Nephron progenitor cell (in vitro differentiated cells): ENCODE data around the gene FAM120B.
"Not testable (repeated sequence)": the region's sequence is repeated elsewhere in the genome, so short reads cannot be mapped to it uniquely, and the experiment has no call there.

ENCODE experiments used
- DNase-seq: peaks from one replicate; pipeline ENCODE4 v3.0.0; 2021
- H3K27ac Mint-ChIP-seq: 2 replicates; pipeline ENCODE4 v1.8.0; 2021; ENCODE audit warnings: mild to moderate bottlenecking, moderate library complexity, mixed read lengths
- H3K27me3 Mint-ChIP-seq: 2 replicates; pipeline ENCODE4 v1.8.0; 2021; ENCODE audit warnings: mild to moderate bottlenecking, low read depth, mixed read lengths; ENCODE audit not compliant: poor library complexity
- H3K36me3 Mint-ChIP-seq: 2 replicates; pipeline ENCODE4 v1.8.0; 2021; ENCODE audit warnings: low read depth, mixed read lengths
- H3K4me1 Mint-ChIP-seq: 2 replicates; pipeline ENCODE4 v1.8.0; 2021; ENCODE audit warnings: mixed read lengths
- H3K4me3 Mint-ChIP-seq: 2 replicates; pipeline ENCODE4 v1.8.0; 2021; ENCODE audit warnings: mild to moderate bottlenecking, moderate library complexity, mixed read lengths
- H3K9me3 Mint-ChIP-seq: 2 replicates; pipeline ENCODE4 v1.8.0; 2021; ENCODE audit warnings: mild to moderate bottlenecking, moderate library complexity, mixed read lengths
- CTCF ChIP-seq: fragments of 200-600 bp; sonication (generic); IDR thresholded peaks from 2 replicates; pipeline ENCODE4 v1.5.0; 2021; ENCODE audit warnings: antibody characterized with exemption

The FAM120B gene

DNA sequence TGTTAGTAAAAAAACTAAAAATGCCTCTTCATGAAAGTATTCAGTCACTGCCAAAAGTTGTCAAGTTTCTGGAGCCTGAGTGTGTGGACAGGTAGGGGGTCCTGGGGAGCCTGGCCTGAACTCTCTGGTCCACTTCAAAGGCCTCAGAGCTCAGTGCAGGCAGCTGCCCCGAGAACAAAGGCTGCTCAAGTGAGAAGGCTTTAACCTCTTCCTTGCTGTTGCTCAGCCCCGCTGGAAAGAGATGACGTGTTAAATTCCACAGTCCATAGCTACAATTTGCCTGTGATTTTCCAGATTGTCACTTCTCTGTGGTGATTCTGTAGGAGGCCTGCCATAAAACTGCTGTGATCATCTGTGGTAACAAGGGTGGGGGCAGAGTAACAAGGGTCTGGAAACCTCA is 96.9 kb downstream of the FAM120B start:
- peak; percentile 36 for DNase-seq

DNA sequence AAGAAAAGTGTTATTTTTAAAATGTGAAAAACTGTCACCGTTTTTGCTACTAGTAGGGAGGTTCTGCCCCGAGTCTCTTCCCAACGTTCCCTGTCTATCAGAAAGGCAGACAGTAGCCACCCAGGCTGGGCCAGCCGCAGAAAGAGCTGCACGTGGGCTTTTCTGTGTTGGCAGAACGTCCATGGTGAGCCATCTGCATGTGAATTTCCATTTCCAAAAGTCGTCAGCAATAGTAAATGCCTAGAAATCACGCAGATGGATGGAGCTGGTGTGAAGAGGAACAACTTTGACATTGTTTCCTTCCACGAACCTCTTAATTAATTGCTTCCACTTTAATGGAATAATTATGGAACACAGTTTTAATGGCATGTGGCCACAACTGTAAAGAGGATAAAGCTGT is 97.5 kb downstream of the FAM120B start:
- Mint-ChIP-seq H3K27ac (peak overlapping the region; percentile 97), H3K9me3 (peaks cover 16% of the 10 kb centered on the region), H3K36me3 (peaks cover 62% of the 10 kb centered on the region), H3K4me1 (peaks cover 51% of the 10 kb centered on the region), H3K4me3 (no peak overlapping the region), H3K27me3 (peaks cover 8% of the 10 kb centered on the region)
- DNase-seq: no peak
- no peak for TF ChIP-seq CTCF

More for the DNA sequence above, 96.9 kb downstream of the FAM120B start:
- TF ChIP-seq CTCF: no peak
- Mint-ChIP-seq H3K27ac (peak overlapping the region; percentile 97), H3K27me3 (peaks cover 8% of the 10 kb centered on the region), H3K4me3 (peak overlapping the region; percentile 47), H3K36me3 (peaks cover 56% of the 10 kb centered on the region), H3K9me3 (peaks cover 16% of the 10 kb centered on the region), H3K4me1 (peaks cover 51% of the 10 kb centered on the region)

- DNase-seq: no peak
- H3K27ac Mint-ChIP-seq: no peak overlapping the region
- peaks cover 63% of the 10 kb centered on the region for H3K36me3 Mint-ChIP-seq
- TF ChIP-seq CTCF: no peak
- peaks cover 51% of the 10 kb centered on the region for H3K4me1 Mint-ChIP-seq
- H3K27me3 Mint-ChIP-seq: peaks cover 8% of the 10 kb centered on the region
- no peak overlapping the region for H3K4me3 Mint-ChIP-seq
- peaks cover 16% of the 10 kb centered on the region for H3K9me3 Mint-ChIP-seq
Measured at GRCh38 chr6:170404697-170405096, 98.1 kb downstream of the FAM120B start.

DNA sequence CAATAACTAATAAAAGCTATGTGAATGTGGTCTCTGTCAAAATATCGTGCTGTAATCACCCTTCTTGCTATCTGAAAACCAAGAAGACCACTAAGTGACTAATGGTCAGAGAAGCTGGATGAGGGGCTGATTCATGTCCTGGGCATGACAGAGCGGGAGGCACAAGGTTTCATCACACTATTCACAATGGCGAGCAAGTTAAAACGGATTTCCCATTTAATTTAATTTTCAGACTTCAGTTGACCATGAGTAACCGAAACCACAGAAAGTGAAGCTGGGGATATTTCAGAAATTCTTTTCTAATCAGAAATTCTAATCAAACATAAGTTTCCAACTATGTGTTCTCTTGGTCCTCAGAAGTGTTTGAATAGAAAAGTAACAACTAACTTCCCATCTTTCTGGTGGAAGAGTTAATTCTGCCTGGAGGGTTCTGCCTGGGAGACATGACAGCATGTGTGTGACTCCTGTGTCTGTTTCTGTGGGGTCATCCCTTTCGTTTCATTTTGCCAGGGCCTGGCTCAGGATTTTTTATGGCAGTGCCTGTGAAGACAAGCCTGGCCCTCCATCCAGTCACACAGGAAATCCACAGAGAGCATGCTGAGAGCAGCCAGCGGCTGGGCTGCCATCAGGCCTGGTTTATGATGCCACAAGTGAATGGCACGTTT is 98.9 kb downstream of the FAM120B start:
- Mint-ChIP-seq H3K4me3 (no peak overlapping the region), H3K36me3 (peaks cover 66% of the 10 kb centered on the region), H3K4me1 (peaks cover 51% of the 10 kb centered on the region), H3K9me3 (peaks cover 22% of the 10 kb centered on the region), H3K27me3 (peaks cover 8% of the 10 kb centered on the region), H3K27ac (peak overlapping the region; percentile 16)
- DNase-seq: no peak
- TF ChIP-seq CTCF: no peak

DNA sequence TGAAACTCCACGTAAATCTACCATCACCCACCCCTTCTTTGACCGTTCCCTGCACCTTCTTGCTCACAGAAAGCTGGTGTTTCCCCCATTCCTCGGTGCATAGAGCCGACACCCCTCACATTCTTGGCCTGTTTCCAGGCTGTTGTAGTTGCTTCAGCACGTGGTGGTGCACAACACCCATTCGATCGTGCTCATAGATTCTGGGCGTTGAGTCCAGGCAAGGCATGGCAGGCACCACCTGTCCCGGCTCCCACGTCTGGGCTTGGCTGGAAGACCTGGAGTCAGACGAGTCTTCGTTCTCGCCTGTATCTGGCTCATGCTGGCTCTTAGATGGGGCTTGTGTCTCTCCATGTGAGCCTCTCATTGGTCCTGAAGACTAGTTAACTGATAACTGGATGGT is 100.6 kb downstream of the FAM120B start:
- TF ChIP-seq CTCF: no peak
- peaks cover 72% of the 10 kb centered on the region for H3K36me3 Mint-ChIP-seq
- H3K4me1 Mint-ChIP-seq: peaks cover 38% of the 10 kb centered on the region
- no peak for DNase-seq
- peaks cover 8% of the 10 kb centered on the region for H3K27me3 Mint-ChIP-seq
- no peak overlapping the region for H3K4me3 Mint-ChIP-seq
- H3K27ac Mint-ChIP-seq: peak overlapping the region; percentile 32
- peaks cover 37% of the 10 kb centered on the region for H3K9me3 Mint-ChIP-seq

DNA sequence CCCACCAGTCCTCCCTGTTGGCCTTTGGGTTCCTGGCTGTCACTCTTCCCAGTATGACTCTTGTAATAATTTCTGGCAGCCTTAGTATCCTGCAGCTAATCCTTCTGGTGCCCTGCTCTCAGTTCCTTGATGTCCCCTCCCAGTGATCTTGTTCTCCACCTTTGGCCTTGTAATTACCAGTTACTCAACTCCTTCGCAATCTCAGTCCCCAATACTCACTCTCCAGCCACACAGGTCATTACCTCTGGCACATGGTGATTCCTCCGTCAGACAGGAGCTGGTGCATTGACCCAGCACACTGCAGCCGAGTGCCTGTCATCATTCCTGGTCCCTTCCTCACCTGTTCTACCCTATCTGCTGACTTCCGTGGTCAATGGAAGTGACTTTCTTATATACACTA is 101.4 kb downstream of the FAM120B start:
- TF ChIP-seq CTCF: no peak
- Mint-ChIP-seq H3K4me1 (peaks cover 31% of the 10 kb centered on the region), H3K9me3 (peaks cover 45% of the 10 kb centered on the region), H3K4me3 (no peak overlapping the region), H3K36me3 (peaks cover 80% of the 10 kb centered on the region), H3K27me3 (peaks cover 8% of the 10 kb centered on the region), H3K27ac (no peak overlapping the region)
- DNase-seq: no peak

GRCh38 chr6:170409746-170410145 is 103.2 kb downstream of the FAM120B start:
- Mint-ChIP-seq H3K36me3 (peaks cover 79% of the 10 kb centered on the region), H3K4me1 (peaks cover 14% of the 10 kb centered on the region), H3K9me3 (peaks cover 59% of the 10 kb centered on the region)
- not testable (repeated sequence) for H3K27ac Mint-ChIP-seq, H3K4me3 Mint-ChIP-seq, H3K27me3 Mint-ChIP-seq, DNase-seq
